Osteocyte (in vitro differentiated cells): Measurements from ENCODE around the gene ARID3C. TPM values are rescaled to one million over a fixed set of nuclear protein-coding genes. Genes with fewer than 3 reads are reported as not detected.
A peak's percentile ranks its signal among the peaks of the same experiment; 100 is the strongest.

ENCODE experiments used
- DNase-seq: peaks from one replicate; pipeline ENCODE4 v3.0.0; 2021; ENCODE audit warnings: mixed read lengths; ENCODE audit not compliant: unreplicated experiment; ENCODE audit errors: extremely low spot score
- H3K27ac Mint-ChIP-seq: one replicate; pipeline ENCODE4 v1.8.0; 2021; ENCODE audit warnings: mild to moderate bottlenecking, mixed read lengths; ENCODE audit not compliant: unreplicated experiment
- H3K27me3 Mint-ChIP-seq: one replicate; pipeline ENCODE4 v1.8.0; 2021; ENCODE audit warnings: mixed read lengths; ENCODE audit not compliant: unreplicated experiment
- H3K36me3 Mint-ChIP-seq: one replicate; pipeline ENCODE4 v1.8.0; 2021; ENCODE audit warnings: mixed read lengths; ENCODE audit not compliant: unreplicated experiment
- H3K4me1 Mint-ChIP-seq: one replicate; pipeline ENCODE4 v1.8.0; 2021; ENCODE audit warnings: mixed read lengths; ENCODE audit not compliant: unreplicated experiment
- H3K4me3 Mint-ChIP-seq: one replicate; pipeline ENCODE4 v1.8.0; 2021; ENCODE audit warnings: mild to moderate bottlenecking, moderate library complexity, mixed read lengths; ENCODE audit not compliant: unreplicated experiment
- H3K9me3 Mint-ChIP-seq: one replicate; pipeline ENCODE4 v1.8.0; 2021; ENCODE audit warnings: mixed read lengths; ENCODE audit not compliant: unreplicated experiment
- CTCF ChIP-seq: fragments of 200-600 bp; sonication (generic); IDR thresholded peaks from 2 replicates; pipeline ENCODE4 v1.5.0; 2021; ENCODE audit warnings: antibody characterized with exemption, mild to moderate bottlenecking, moderate library complexity
- total RNA-seq: library from RNA; stranded (reverse); gene quantifications from 2 replicates; pipeline ENCODE4 v1.2.1, GENCODE V29; 2021

ARID3C gene
- total RNA-seq, 1 donor from 2014 or later, result not detected

- no peak for TF ChIP-seq CTCF
- Mint-ChIP-seq H3K4me1 (peaks cover 19% of the 10 kb centered on the region), H3K27me3 (no peaks in the 10 kb centered on the region), H3K9me3 (no peaks in the 10 kb centered on the region), H3K36me3 (peaks cover 7% of the 10 kb centered on the region), H3K4me3 (peak overlapping the region; percentile 79), H3K27ac (peak overlapping the region; percentile 89)
- DNase-seq, result no peak
Measured at GRCh38 chr9:34611251-34611810, 17.5 kb downstream of the ARID3C start.

- no peak for TF ChIP-seq CTCF
- Mint-ChIP-seq H3K27me3 (no peaks in the 10 kb centered on the region), H3K4me3 (peak overlapping the region; percentile 26), H3K9me3 (no peaks in the 10 kb centered on the region), H3K27ac (no peak overlapping the region), H3K36me3 (peaks cover 5% of the 10 kb centered on the region), H3K4me1 (peaks cover 19% of the 10 kb centered on the region)
- DNase-seq, result no peak
Measured at GRCh38 chr9:34610434-34611206, 18.2 kb downstream of the ARID3C start.

GRCh38 chr9:34607331-34607730 is 21.5 kb downstream of the ARID3C start:
- peaks cover 12% of the 10 kb centered on the region for H3K4me1 Mint-ChIP-seq
- no peak overlapping the region for H3K4me3 Mint-ChIP-seq
- H3K9me3 Mint-ChIP-seq, result no peaks in the 10 kb centered on the region
- DNase-seq, result no peak
- TF ChIP-seq CTCF, result no peak
- H3K27ac Mint-ChIP-seq, result no peak overlapping the region
- no peaks in the 10 kb centered on the region for H3K36me3 Mint-ChIP-seq
- H3K27me3 Mint-ChIP-seq, result peaks cover 11% of the 10 kb centered on the region

- H3K27ac Mint-ChIP-seq, result no peak overlapping the region
- no peak for DNase-seq
- H3K27me3 Mint-ChIP-seq, result peaks cover 11% of the 10 kb centered on the region
- no peak overlapping the region for H3K4me3 Mint-ChIP-seq
- no peaks in the 10 kb centered on the region for H3K36me3 Mint-ChIP-seq
- TF ChIP-seq CTCF, result no peak
- no peaks in the 10 kb centered on the region for H3K9me3 Mint-ChIP-seq
- peaks cover 8% of the 10 kb centered on the region for H3K4me1 Mint-ChIP-seq
Measured at GRCh38 chr9:34606905-34607304, 22.0 kb downstream of the ARID3C start.

- no peak overlapping the region for H3K27ac Mint-ChIP-seq
- peaks cover 2% of the 10 kb centered on the region for H3K4me1 Mint-ChIP-seq
- H3K4me3 Mint-ChIP-seq, result no peak overlapping the region
- no peaks in the 10 kb centered on the region for H3K36me3 Mint-ChIP-seq
- no peak for DNase-seq
- no peak for TF ChIP-seq CTCF
- H3K9me3 Mint-ChIP-seq, result no peaks in the 10 kb centered on the region
- peaks cover 15% of the 10 kb centered on the region for H3K27me3 Mint-ChIP-seq
Measured at GRCh38 chr9:34606190-34606589, 22.7 kb downstream of the ARID3C start.
